H1 (cell line): ENCODE measurements around the gene CAP1. TPM values are rescaled to one million over a fixed set of nuclear protein-coding genes. Genes with fewer than 3 reads are reported as not detected.

Experiments
- CTCF ChIA-PET: fragments of 300-600 bp; sonication (Branson Sonifier 250); formaldehyde crosslinking; loops from one replicate; lab custom pipeline; 2021; ENCODE audit not compliant: partially characterized antibody; lab: Charles Lee
- POLR2A ChIA-PET: fragments of 300-600 bp; sonication (Branson Sonifier 250); formaldehyde crosslinking; loops from one replicate; lab custom pipeline; 2021; ENCODE audit warnings: inconsistent platforms; ENCODE audit not compliant: partially characterized antibody; lab: Charles Lee
- DNase-seq, 2 experiments: peaks; one replicate each; pipeline versions ENCODE4 v3.0.0 to v3.0.0-alpha.2; 2010 to 2022; ENCODE audit warnings: low spot score in 2 of 2, low read depth in 1 of 2, mixed read lengths in 1 of 2
- FAIRE-seq: peaks from 2 replicates; lab custom pipeline; 2011; peaks lifted over from hg19 to GRCh38; lab: Jason Lieb, UNC
- H2AFZ ChIP-seq: 2 replicates; pipeline ENCODE4 v1.8.1; 2012; ENCODE audit warnings: low read length, inconsistent platforms
- H2AK5ac ChIP-seq: 2 replicates; pipeline ENCODE4 v1.6.1; 2013; ENCODE audit warnings: low read depth, low read length
- H2BK120ac ChIP-seq: replicated peaks from 2 replicates; pipeline ENCODE3; 2013; ENCODE audit warnings: low read depth, low read length, inconsistent platforms
- H2BK12ac ChIP-seq: 2 replicates; pipeline ENCODE4 v1.6.1; 2013; ENCODE audit warnings: low read depth, low read length
- H2BK15ac ChIP-seq: 2 replicates; pipeline ENCODE4 v1.6.1; 2013; ENCODE audit warnings: low read length
- H2BK20ac ChIP-seq: 2 replicates; pipeline ENCODE4 v1.6.1; 2013; ENCODE audit warnings: low read length
- H2BK5ac ChIP-seq: 2 replicates; pipeline ENCODE4 v1.6.1; 2013; ENCODE audit warnings: low read depth, low read length
- H3K14ac ChIP-seq: 2 replicates; pipeline ENCODE4 v1.6.1; 2013; ENCODE audit warnings: inconsistent platforms; ENCODE audit not compliant: insufficient read length
- H3K18ac ChIP-seq: 2 replicates; pipeline ENCODE4 v1.6.1; 2013; ENCODE audit warnings: low read length; ENCODE audit errors: extremely low read depth
- H3K23ac ChIP-seq: 2 replicates; pipeline ENCODE4 v1.6.1; 2013; ENCODE audit warnings: inconsistent platforms; ENCODE audit not compliant: insufficient read length
- H3K23me2 ChIP-seq: 2 replicates; pipeline ENCODE4 v1.6.1; 2013; ENCODE audit warnings: low read depth, low read length
- H3K27ac ChIP-seq: 2 replicates; pipeline ENCODE4 v1.6.1; 2011; ENCODE audit warnings: low read depth, low read length, inconsistent platforms
- H3K27me3 ChIP-seq, 4 experiments: replicated peaks in 1 of 4; 1 replicate in 1 of 4; 2 replicates in 3 of 4; pipeline versions ENCODE4 v1.6.1 to v1.8.1; 2011 to 2013; ENCODE audit warnings: low read length in 3 of 4, mild to moderate bottlenecking in 3 of 4, inconsistent platforms in 2 of 4, mixed read lengths in 2 of 4, moderate library complexity in 1 of 4; ENCODE audit not compliant: control insufficient read depth in 3 of 4, insufficient read depth in 3 of 4; ENCODE audit errors: extremely low read depth in 1 of 4
- H3K36me3 ChIP-seq, 4 experiments: 2 replicates each; pipeline versions ENCODE4 v1.6.1 to v1.8.1; 2011 to 2013; ENCODE audit warnings: mild to moderate bottlenecking in 4 of 4, low read length in 3 of 4, moderate library complexity in 2 of 4, control low read depth in 1 of 4, inconsistent platforms in 1 of 4; ENCODE audit not compliant: insufficient read depth in 4 of 4, control insufficient read depth in 2 of 4
- H3K4ac ChIP-seq: replicated peaks from 2 replicates; pipeline ENCODE3; 2013; ENCODE audit warnings: low read length, low read depth, mixed read lengths, inconsistent platforms; ENCODE audit not compliant: insufficient read length
- H3K4me1 ChIP-seq, 4 experiments: replicated peaks in 1 of 4; 1 replicate in 1 of 4; 2 replicates in 3 of 4; pipeline versions ENCODE4 v1.6.1 to v1.8.1; 2011 to 2013; ENCODE audit warnings: low read length in 3 of 4, inconsistent platforms in 2 of 4, mixed read lengths in 1 of 4; ENCODE audit not compliant: insufficient read depth in 4 of 4, control insufficient read depth in 3 of 4
- H3K4me2 ChIP-seq, 2 experiments: 2 replicates each; pipeline versions ENCODE4 v1.6.1 to v1.8.1; 2011 to 2013; ENCODE audit warnings: low read depth in 2 of 2, low read length in 2 of 2, control low read depth in 1 of 2, inconsistent platforms in 1 of 2, mild to moderate bottlenecking in 1 of 2; ENCODE audit not compliant: insufficient read depth in 1 of 2
- H3K4me3 ChIP-seq, 4 experiments: fragments of 200-600, 300-600 bp in 1 of 4; sonication (generic), shearing (Covaris generic), sonication (Bioruptor Twin) in 1 of 4; 2 replicates each; pipeline versions ENCODE4 v1.5.1 to v1.8.1; 2011 to 2016; ENCODE audit warnings: low read length in 4 of 4, low read depth in 3 of 4, control low read depth in 2 of 4, inconsistent platforms in 2 of 4, mild to moderate bottlenecking in 2 of 4, mixed read lengths in 1 of 4, moderate library complexity in 1 of 4; ENCODE audit not compliant: insufficient read depth in 2 of 4; ENCODE audit errors: extremely low read depth in 1 of 4
- H3K56ac ChIP-seq: replicated peaks from 2 replicates; pipeline ENCODE3; 2013; ENCODE audit warnings: low read depth, mild to moderate bottlenecking, mixed read lengths, low read length, inconsistent platforms; ENCODE audit not compliant: insufficient read length
- H3K79me1 ChIP-seq: 2 replicates; pipeline ENCODE4 v1.6.1; 2013; ENCODE audit warnings: low read depth, low read length, control low read depth
- H3K79me2 ChIP-seq, 2 experiments: 2 replicates each; pipeline versions ENCODE4 v1.6.1 to v1.8.1; 2012 to 2013; ENCODE audit warnings: low read length in 2 of 2, mild to moderate bottlenecking in 2 of 2, inconsistent platforms in 1 of 2; ENCODE audit not compliant: insufficient read depth in 2 of 2, control insufficient read depth in 1 of 2
- H3K9ac ChIP-seq, 4 experiments: replicated peaks in 1 of 4; 1 replicate in 1 of 4; 2 replicates in 3 of 4; pipeline versions ENCODE4 v1.6.1 to v1.8.1; 2011 to 2013; ENCODE audit warnings: low read depth in 3 of 4, low read length in 3 of 4, control low read depth in 2 of 4, mild to moderate bottlenecking in 2 of 4, moderate library complexity in 2 of 4, inconsistent platforms in 1 of 4; ENCODE audit errors: extremely low read depth in 1 of 4
- H3K9me3 ChIP-seq, 2 experiments: 2 replicates each; pipeline versions ENCODE4 v1.6.1 to v1.8.1; 2012 to 2013; ENCODE audit warnings: mild to moderate bottlenecking in 2 of 2, moderate library complexity in 2 of 2, control low read depth in 1 of 2, inconsistent platforms in 1 of 2, low read depth in 1 of 2, low read length in 1 of 2, mixed read lengths in 1 of 2; ENCODE audit not compliant: insufficient read depth in 2 of 2
- H4K20me1 ChIP-seq, 2 experiments: replicated peaks in 1 of 2; 2 replicates each; pipeline versions ENCODE3 to v1.8.1; 2011 to 2013; ENCODE audit warnings: inconsistent platforms in 2 of 2, low read length in 2 of 2, mild to moderate bottlenecking in 1 of 2; ENCODE audit not compliant: insufficient read depth in 2 of 2, control insufficient read depth in 1 of 2
- H4K5ac ChIP-seq: 2 replicates; pipeline ENCODE4 v1.6.1; 2013; ENCODE audit warnings: low read length, low read depth, mixed read lengths, inconsistent platforms; ENCODE audit not compliant: insufficient read length
- H4K8ac ChIP-seq: 2 replicates; pipeline ENCODE4 v1.8.0; 2013; ENCODE audit warnings: mild to moderate bottlenecking, moderate library complexity, low read length, inconsistent platforms; ENCODE audit not compliant: insufficient read depth; ENCODE audit errors: extremely low read depth
- H4K91ac ChIP-seq: replicated peaks from 2 replicates; pipeline ENCODE3; 2013; ENCODE audit warnings: low read length, mixed read lengths, inconsistent platforms; ENCODE audit not compliant: insufficient read length
- CBX5 ChIP-seq: fragments of 300-800, 300-1000 bp; sonication (generic); IDR thresholded peaks from 2 replicates; pipeline ENCODE4 v1.7.1; 2016; ENCODE audit warnings: antibody characterized with exemption, low read length, low read depth
- CHD1 ChIP-seq: IDR thresholded peaks from 2 replicates; pipeline ENCODE4 v1.6.1; 2012; ENCODE audit warnings: low read depth, low read length, improper control_type of control experiment
- CTBP2 ChIP-seq: IDR thresholded peaks from 2 replicates; pipeline ENCODE4 v1.7.0; 2011; ENCODE audit warnings: borderline replicate concordance, mild to moderate bottlenecking, moderate library complexity, mixed read lengths, low read length; ENCODE audit not compliant: insufficient read depth, insufficient read length
- HDAC6 ChIP-seq: IDR thresholded peaks from one replicate; pipeline ENCODE4 v1.7.1; 2012; ENCODE audit warnings: low read depth, mild to moderate bottlenecking, inconsistent platforms, low read length, moderate library complexity
- KDM5A ChIP-seq: fragments of 200-600 bp; IDR thresholded peaks from 2 replicates; pipeline ENCODE4 v1.7.1; 2012; ENCODE audit warnings: mild to moderate bottlenecking, low read length, inconsistent platforms, mixed read lengths
- SP2 ChIP-seq: IDR thresholded peaks from 2 replicates; pipeline ENCODE4 v1.6.1; 2012; ENCODE audit warnings: mild to moderate bottlenecking, low read length, inconsistent platforms
- TAF1 ChIP-seq: IDR thresholded peaks from 2 replicates; pipeline ENCODE4 v1.6.1; 2011; ENCODE audit warnings: mild to moderate bottlenecking, low read depth, low read length
- TBP ChIP-seq: IDR thresholded peaks from 2 replicates; pipeline ENCODE4 v1.6.1; 2011; ENCODE audit warnings: low read depth, low read length, improper control_type of control experiment
- polyA plus RNA-seq, 7 experiments: library from polyadenylated mRNA; depleted of rRNA in 3 of 7; stranded (reverse) in 5 of 7; unstranded in 2 of 7; fragments of >200 nt in 5 of 7; fragments of 200-250 nt in 2 of 7; gene quantifications; 1 replicate in 5 of 7; 2 replicates in 1 of 7; 4 replicates in 1 of 7; pipeline versions ENCODE4 v1.2.1 to v1.2.3, GENCODE V29; 2011 to 2013; ENCODE audit warnings: missing spikeins in 2 of 7, mixed read lengths in 2 of 7
- total RNA-seq: library from RNA; stranded (reverse); fragmentation: NEBNext Ultra II Directional; extraction: Animal tissue kit (Norgen Biotek cat#: 25700); gene quantifications from 2 replicates; pipeline ENCODE4 v1.2.1, GENCODE V29; 2021
- TF ChIP-seq, protein P1 (sequence below): IDR thresholded peaks from 2 replicates; pipeline ENCODE4 v1.6.1; 2012; ENCODE audit warnings: inconsistent platforms

CAP1 gene
- total and polyA plus RNA-seq, 2 of the 8 experiments (the other 6 are each of a cell fraction or from before 2014, with no cell fraction given): 140 to 295 TPM

DNA sequence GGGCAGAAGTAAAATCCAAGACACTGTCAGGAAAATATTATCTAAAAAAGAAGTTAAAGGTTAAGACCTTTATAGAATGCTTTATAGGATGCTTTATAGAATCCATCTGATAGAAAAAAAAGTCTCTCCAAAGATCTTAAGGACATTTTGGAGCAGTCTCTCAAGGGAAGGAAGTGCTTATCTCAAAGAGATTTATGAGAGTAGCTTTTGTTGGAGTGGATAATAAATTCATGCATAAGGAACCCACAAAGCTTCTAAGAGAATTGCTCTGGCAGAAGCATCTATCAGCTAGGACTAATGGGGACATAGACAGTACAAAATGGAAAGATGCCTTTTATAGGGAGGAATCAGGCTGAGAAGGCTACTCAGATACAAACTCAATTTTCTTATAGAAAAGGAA is 12.9 kb upstream of the CAP1 start:
- Histone ChIP-seq H4K91ac (no peak overlapping the region), H2BK20ac (no peak overlapping the region), H3K18ac (no peak overlapping the region), H4K8ac (no peak overlapping the region), H3K4me2 (no peak overlapping the region), H3K9ac (no peak overlapping the region), H3K27me3 (peaks cover 0 to 2% (median 0%) of the 10 kb centered on the region in 4 experiments; a peak in 1 of 7 replicates), H3K23me2 (0 out of 2 replicates have a peak, but pooled peaks cover 2% of the 10 kb centered on the region), H2BK15ac (no peak overlapping the region), H3K9me3 (no peaks in the 10 kb centered on the region), H3K79me2 (no peaks in the 10 kb centered on the region), H3K23ac (no peak overlapping the region), H4K5ac (no peak overlapping the region), H3K79me1 (no peaks in the 10 kb centered on the region), H2AK5ac (no peak overlapping the region), H3K4me3 (no peak overlapping the region), H2BK120ac (no peak overlapping the region), H3K56ac (no peak overlapping the region), H3K36me3 (no peaks in the 10 kb centered on the region), H2AFZ (no peak overlapping the region), H3K4me1 (no peaks in the 10 kb centered on the region), H3K4ac (no peak overlapping the region), H4K20me1 (no peaks in the 10 kb centered on the region), H2BK12ac (no peak overlapping the region), H3K27ac (no peak overlapping the region), H3K14ac (no peak overlapping the region), H2BK5ac (no peak overlapping the region)
- no peak for FAIRE-seq
- ChIA-PET CTCF (interaction anchor here (0.6 to 9.1 kb wide), 3 partner anchors 9 to 106 kb away, joined by 3 to 134 read pairs (median 6); no protein-coding TSS in a partner anchor), POLR2A (interaction anchor here (1.5 kb wide), 1 partner anchor 13 kb away, joined by 6 read pairs; the partner anchor contains the start of gene CAP1)
- DNase-seq: no peak
- TF ChIP-seq TAF1 (no peak), CTBP2 (no peak), CHD1 (no peak), HDAC6 (no peak), CBX5 (no peak), TBP (no peak), KDM5A (no peak), SP2 (no peak)
- TF ChIP-seq, protein P1, sequence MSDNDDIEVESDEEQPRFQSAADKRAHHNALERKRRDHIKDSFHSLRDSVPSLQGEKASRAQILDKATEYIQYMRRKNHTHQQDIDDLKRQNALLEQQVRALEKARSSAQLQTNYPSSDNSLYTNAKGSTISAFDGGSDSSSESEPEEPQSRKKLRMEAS: no peak
